Spleen (tissue), 7 donors: ENCODE measurements around the gene GXYLT2.

Source experiments
- CTCF ChIP-seq, 11 experiments: fragments of 200-600 bp in 7 of 11; fragments of 450-650 bp in 4 of 11; sonication (generic) in 4 of 11; IDR thresholded peaks in 8 of 11; conservative IDR thresholded peaks in 3 of 11; 1 replicate in 7 of 11; 2 replicates in 4 of 11; pipeline versions ENCODE4 v1.4.0 to v1.8.0; 2016 to 2021; ENCODE audit warnings: antibody characterized with exemption in 11 of 11, inconsistent platforms in 4 of 11, mild to moderate bottlenecking in 1 of 11
- POLR2A ChIP-seq, 3 donors: fragments of 450-650 bp; IDR thresholded peaks; one replicate each; pipeline ENCODE4 v1.5.1; 2017; ENCODE audit warnings: antibody characterized with exemption in 3 of 3, mild to moderate bottlenecking in 1 of 3
- POLR2AphosphoS5 ChIP-seq, 3 donors: sonication (generic); formaldehyde crosslinking; IDR thresholded peaks; one replicate each; pipeline ENCODE4 v1.5.1; 2017; ENCODE audit warnings: antibody characterized with exemption in 3 of 3
- donor health status: DM: no; HTN: no; CAD: no; lungs with moderate emphysema.
- donor health status: DM: no; HTN: no; CAD: no.
- donor health status: DM: no; HTN: no; CAD: no.

- TF ChIP-seq POLR2A (IDR thresholded peaks at IDR 0.05) (no peak), CTCF (IDR thresholded peaks at IDR 0.05 in 8 of 11, conservative IDR thresholded peaks at IDR 0.05 in 3 of 11) (no peak), POLR2AphosphoS5 (IDR thresholded peaks at IDR 0.05) (no peak)
Measured at GRCh38 chr3:72855001-72855400, 32.8 kb upstream of the GXYLT2 start.
